Mesothelial cell of epicardium (in vitro differentiated cells): ENCODE measurements around the gene ASTN2. TPM values are rescaled to one million over a fixed set of nuclear protein-coding genes. Genes with fewer than 3 reads are reported as not detected.

ENCODE experiments used
- DNase-seq, 2 experiments: peaks; one replicate each; pipeline ENCODE4 v3.0.0; 2021; ENCODE audit warnings: low spot score in 2 of 2; ENCODE audit not compliant: unreplicated experiment in 2 of 2
- H3K27ac Mint-ChIP-seq: 2 replicates; pipeline ENCODE4 v1.8.0; 2021; ENCODE audit warnings: mixed read lengths
- H3K27me3 Mint-ChIP-seq: 2 replicates; pipeline ENCODE4 v1.8.0; 2021; ENCODE audit warnings: low read depth, mixed read lengths
- H3K36me3 Mint-ChIP-seq: 2 replicates; pipeline ENCODE4 v1.8.0; 2021; ENCODE audit warnings: mixed read lengths
- H3K4me1 Mint-ChIP-seq: 2 replicates; pipeline ENCODE4 v1.8.0; 2021; ENCODE audit warnings: mixed read lengths
- H3K4me3 Mint-ChIP-seq: 2 replicates; pipeline ENCODE4 v1.8.0; 2021; ENCODE audit warnings: mild to moderate bottlenecking, moderate library complexity, mixed read lengths
- H3K9me3 Mint-ChIP-seq: 2 replicates; pipeline ENCODE4 v1.8.0; 2021; ENCODE audit warnings: mixed read lengths
- CTCF ChIP-seq: fragments of 200-600 bp; sonication (generic); IDR thresholded peaks from one replicate; pipeline ENCODE4 v1.5.0; 2021; ENCODE audit warnings: antibody characterized with exemption; ENCODE audit not compliant: unreplicated experiment
- total RNA-seq: library from RNA; stranded (reverse); gene quantifications from 3 replicates; pipeline ENCODE4 v1.2.1, GENCODE V29; 2021

ASTN2 gene
- total RNA-seq, 1 donor from 2014 or later, result 12.2 TPM

- DNase-seq, result no peak
- Mint-ChIP-seq H3K27ac (no peak overlapping the region), H3K9me3 (no peaks in the 10 kb centered on the region), H3K4me3 (no peak overlapping the region), H3K4me1 (no peaks in the 10 kb centered on the region), H3K27me3 (peaks cover 2% of the 10 kb centered on the region), H3K36me3 (no peaks in the 10 kb centered on the region)
- no peak for TF ChIP-seq CTCF
These were observed 526.8 kb downstream of the ASTN2 start for GRCh38 chr9:116888066-116888465.

GRCh38 chr9:116883676-116884075, 531.2 kb downstream of the ASTN2 start:
- H3K36me3 Mint-ChIP-seq, result no peaks in the 10 kb centered on the region
- no peak overlapping the region for H3K27ac Mint-ChIP-seq
- H3K4me3 Mint-ChIP-seq, result no peak overlapping the region
- no peaks in the 10 kb centered on the region for H3K9me3 Mint-ChIP-seq
- TF ChIP-seq CTCF, result no peak
- H3K27me3 Mint-ChIP-seq, result no peaks in the 10 kb centered on the region
- DNase-seq, result no peak
- no peaks in the 10 kb centered on the region for H3K4me1 Mint-ChIP-seq

GRCh38 chr9:116877072-116877471, 537.8 kb downstream of the ASTN2 start:
- peaks cover 2% of the 10 kb centered on the region for H3K27me3 Mint-ChIP-seq
- H3K27ac Mint-ChIP-seq, result no peak overlapping the region
- peaks cover 2% of the 10 kb centered on the region for H3K36me3 Mint-ChIP-seq
- H3K4me3 Mint-ChIP-seq, result no peak overlapping the region
- H3K9me3 Mint-ChIP-seq, result peaks cover 24% of the 10 kb centered on the region
- DNase-seq, result no peak
- TF ChIP-seq CTCF, result no peak
- H3K4me1 Mint-ChIP-seq, result no peaks in the 10 kb centered on the region

- TF ChIP-seq CTCF, result no peak
- H3K27ac Mint-ChIP-seq, result no peak overlapping the region
- H3K9me3 Mint-ChIP-seq, result peaks cover 24% of the 10 kb centered on the region
- H3K4me1 Mint-ChIP-seq, result no peaks in the 10 kb centered on the region
- DNase-seq, result no peak
- H3K36me3 Mint-ChIP-seq, result peaks cover 2% of the 10 kb centered on the region
- H3K27me3 Mint-ChIP-seq, result peaks cover 2% of the 10 kb centered on the region
- no peak overlapping the region for H3K4me3 Mint-ChIP-seq
These were observed 539.3 kb downstream of the ASTN2 start for GRCh38 chr9:116875576-116875975.

DNA sequence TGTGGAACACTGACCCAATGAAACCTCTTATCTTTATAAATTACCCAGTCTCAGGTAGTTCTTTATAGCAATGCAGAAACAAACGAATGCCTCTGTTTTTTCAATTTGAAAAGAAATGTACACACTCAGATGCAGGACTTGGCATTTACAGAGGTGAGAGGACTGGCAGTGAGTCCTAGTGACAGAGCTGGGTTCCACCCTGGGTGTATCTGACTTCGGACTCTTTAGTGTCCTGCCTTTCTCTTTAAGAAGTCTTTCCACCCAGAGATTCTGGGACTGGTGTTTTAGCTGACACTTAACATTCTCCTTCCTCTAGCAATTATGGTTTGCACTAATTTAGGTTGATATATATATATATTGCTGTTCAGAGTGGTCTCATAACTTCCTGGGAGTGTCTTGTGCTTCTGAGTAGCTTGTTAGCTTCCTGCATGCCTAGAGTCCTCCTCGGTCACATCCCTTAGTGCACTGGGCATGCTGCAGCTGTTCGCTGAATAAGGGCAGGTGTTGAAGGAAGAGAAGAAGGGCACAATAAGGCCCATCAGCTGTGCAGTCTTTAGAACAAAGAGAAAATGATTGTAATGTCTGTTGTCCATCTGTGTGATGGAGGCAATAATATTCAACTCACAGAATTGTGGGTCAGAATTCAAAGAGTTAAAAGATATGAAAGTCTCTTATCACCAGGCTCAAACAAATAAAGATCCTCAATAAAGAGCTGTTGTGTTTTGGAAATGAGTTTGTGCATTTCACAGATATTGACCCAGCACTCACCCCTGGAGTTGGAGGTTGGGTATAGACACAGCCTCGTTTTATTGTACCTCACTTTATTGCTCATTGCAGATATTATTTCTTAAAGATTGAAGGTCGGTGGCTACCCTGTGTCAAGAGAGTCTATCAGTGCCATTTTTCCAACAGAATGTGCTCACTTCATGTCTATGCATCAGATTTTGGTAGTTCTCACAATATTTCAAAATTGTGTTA, 540.6 kb downstream of the ASTN2 start:
- Mint-ChIP-seq H3K4me3 (no peak overlapping the region), H3K27ac (no peak overlapping the region), H3K36me3 (peaks cover 2% of the 10 kb centered on the region), H3K9me3 (peaks cover 24% of the 10 kb centered on the region), H3K4me1 (no peaks in the 10 kb centered on the region), H3K27me3 (peaks cover 2% of the 10 kb centered on the region)
- DNase-seq, result no peak
- no peak for TF ChIP-seq CTCF
